K562 (cell line): Measurements from ENCODE around the gene CORIN. TPM values are rescaled to one million over a fixed set of nuclear protein-coding genes. Genes with fewer than 3 reads are reported as not detected.

ENCODE experiments used
- ATAC-seq: fragments of 200-7000 bp; cut with Tn5 transposase; 3 replicates; pipeline ENCODE4 v1.9.1; 2020; ENCODE audit warnings: moderate library complexity
- BruUV-seq: library from RNA; stranded (reverse); fragments of 400-500 nt; replicated peaks from 2 replicates; lab custom pipeline; 2021; lab: Mats Ljungman, UMichigan
- CTCF ChIA-PET: fragments of 300-600 bp; formaldehyde crosslinking; extraction: SDS; loops from one replicate; lab custom pipeline; 2021; ENCODE audit warnings: low intra/inter-chr PET ratio; lab: Yijun Ruan, JAX
- POLR2A ChIA-PET: fragments of 300-600, 350-650 bp; sonication (Branson Sonifier 250); formaldehyde crosslinking; extraction: SDS; loops from one replicate; lab custom pipeline; 2021; ENCODE audit warnings: antibody characterized with exemption, inconsistent platforms; lab: Yijun Ruan, JAX
- DNase-seq, 4 experiments: peaks; one replicate each; pipeline versions ENCODE4 v3.0.0 to v3.0.0-alpha.2; 2011 to 2018; ENCODE audit warnings: low spot score in 3 of 4, mixed read lengths in 3 of 4; ENCODE audit errors: extremely low read depth in 1 of 4
- FAIRE-seq: peaks from 2 replicates; lab custom pipeline; 2011; peaks lifted over from hg19 to GRCh38; lab: Jason Lieb, UNC
- H2AFZ ChIP-seq: 2 replicates; pipeline ENCODE4 v1.6.0; 2011; ENCODE audit warnings: low read depth, low read length, control low read depth, inconsistent platforms
- H3K27ac ChIP-seq: fragments of 200-600 bp; 3 replicates; pipeline ENCODE4 v1.8.0; 2011; ENCODE audit warnings: low read depth, mild to moderate bottlenecking, control low read depth, inconsistent platforms, low read length, moderate library complexity, mixed read lengths; ENCODE audit errors: extremely low read depth
- H3K27me3 ChIP-seq, 2 experiments: fragments of 300-600 bp in 1 of 2; 2 replicates in 1 of 2; 3 replicates in 1 of 2; pipeline versions ENCODE4 v1.6.0 to v1.8.0; 2011; ENCODE audit warnings: inconsistent platforms in 2 of 2, low read length in 2 of 2, mild to moderate bottlenecking in 1 of 2, mixed read lengths in 1 of 2, moderate library complexity in 1 of 2; ENCODE audit not compliant: control insufficient read depth in 2 of 2, insufficient read depth in 2 of 2
- H3K36me3 ChIP-seq: fragments of 300-600 bp; 3 replicates; pipeline ENCODE4 v1.8.0; 2011; ENCODE audit warnings: mild to moderate bottlenecking, low read length, inconsistent platforms; ENCODE audit not compliant: control insufficient read depth, insufficient read depth
- H3K4me1 ChIP-seq, 2 experiments: fragments of 200-600 bp in 1 of 2; replicated peaks in 1 of 2; 2 replicates in 1 of 2; 3 replicates in 1 of 2; pipeline versions ENCODE4 v1.5.1 to v1.8.0; 2011; ENCODE audit warnings: inconsistent platforms in 2 of 2, low read length in 2 of 2, mild to moderate bottlenecking in 1 of 2, mixed read lengths in 1 of 2, moderate library complexity in 1 of 2; ENCODE audit not compliant: control insufficient read depth in 2 of 2, insufficient read depth in 2 of 2
- H3K4me2 ChIP-seq: 2 replicates; pipeline ENCODE4 v1.6.1; 2011; ENCODE audit warnings: low read length, control low read depth, inconsistent platforms, mixed read lengths; ENCODE audit not compliant: insufficient read depth
- H3K4me3 ChIP-seq: fragments of 200-600 bp; sonication (generic), shearing (Covaris generic); 2 replicates; pipeline ENCODE4 v1.5.1; 2016; ENCODE audit warnings: control low read depth, inconsistent platforms
- H3K79me2 ChIP-seq: fragments of 200-600 bp; 3 replicates; pipeline ENCODE4 v1.8.0; 2011; ENCODE audit warnings: low read length, inconsistent platforms; ENCODE audit not compliant: control insufficient read depth, insufficient read depth
- H3K9ac ChIP-seq, 2 experiments: 2 replicates each; pipeline versions ENCODE4 v1.6.0 to v1.6.1; 2011; ENCODE audit warnings: low read depth in 2 of 2, low read length in 2 of 2, control low read depth in 1 of 2, inconsistent platforms in 1 of 2, mild to moderate bottlenecking in 1 of 2, mixed read lengths in 1 of 2; ENCODE audit not compliant: insufficient read depth in 1 of 2
- H3K9me1 ChIP-seq: one replicate; pipeline ENCODE4 v1.6.0; 2011; ENCODE audit warnings: inconsistent platforms, mild to moderate bottlenecking, low read length, moderate library complexity; ENCODE audit not compliant: control insufficient read depth, insufficient read depth
- H3K9me3 ChIP-seq: replicated peaks from 2 replicates; pipeline ENCODE4 v1.5.1; 2011; ENCODE audit warnings: low read depth, low read length, inconsistent platforms; ENCODE audit not compliant: control insufficient read depth, insufficient read depth
- H4K20me1 ChIP-seq: replicated peaks from 2 replicates; pipeline ENCODE4 v1.6.1; 2011; ENCODE audit warnings: low read length, inconsistent platforms, mixed read lengths; ENCODE audit not compliant: control insufficient read depth, insufficient read depth
- MCM2 ChIP-seq: fragments of 450-650 bp; IDR thresholded peaks from 2 replicates; pipeline ENCODE4 v1.6.1; 2017; ENCODE audit warnings: low read depth, mild to moderate bottlenecking
- MIER1 ChIP-seq: fragments of 450-650 bp; IDR thresholded peaks from 2 replicates; pipeline ENCODE4 v1.6.1; 2016; ENCODE audit warnings: antibody characterized with exemption, mild to moderate bottlenecking, low read depth
- RAD21 ChIP-seq, 2 experiments: fragments of 250-450 bp in 1 of 2; fragments of 450-650 bp in 1 of 2; sonication (Bioruptor Pico) in 1 of 2; formaldehyde crosslinking in 1 of 2; IDR thresholded peaks in 1 of 2; conservative IDR thresholded peaks in 1 of 2; 2 replicates each; pipeline versions ENCODE4 v1.4.0 to v1.8.0; 2020 to 2022; ENCODE audit warnings: mild to moderate bottlenecking in 2 of 2, moderate library complexity in 1 of 2
- SMC3 ChIP-seq: conservative IDR thresholded peaks from 2 replicates; pipeline ENCODE4 v1.6.1; 2011; ENCODE audit warnings: low read depth, low read length, improper control_type of control experiment; ENCODE audit not compliant: insufficient read depth
- THRB ChIP-seq: fragments of 450-650 bp; formaldehyde crosslinking; conservative IDR thresholded peaks from 2 replicates; pipeline ENCODE4 v1.4.0; 2022; ENCODE audit warnings: mild to moderate bottlenecking, missing genetic modification characterization
- ZNF212 ChIP-seq: fragments of 450-650 bp; formaldehyde crosslinking; IDR thresholded peaks from 2 replicates; pipeline ENCODE4 v1.4.0; 2020; ENCODE audit warnings: mild to moderate bottlenecking
- ZNF3 ChIP-seq: fragments of 250-450 bp; sonication (Bioruptor Pico); IDR thresholded peaks from 2 replicates; pipeline ENCODE4 v1.5.0; 2021; ENCODE audit warnings: mild to moderate bottlenecking, moderate library complexity
- ZNF347 ChIP-seq: fragments of 450-650 bp; formaldehyde crosslinking; IDR thresholded peaks from 2 replicates; pipeline ENCODE4 v1.4.0; 2020; ENCODE audit warnings: low read depth, mild to moderate bottlenecking, moderate library complexity
- WGBS: fragments of 100-300 bp; shearing (Covaris generic); methylation state at CpG from one replicate; pipeline ENCODE4 v1.1.6; 2016; ENCODE audit warnings: low coverage, mixed read lengths; ENCODE audit not compliant: insufficient coverage; ENCODE audit errors: missing lambda C conversion rate; 5-methylcytosine and 5-hydroxymethylcytosine counted together
- in situ Hi-C: fragments of 300-500 bp; cut with MboI; formaldehyde crosslinking; loops from 4 replicates; pipeline ENCODE4 v1.15.0; 2018; ENCODE audit warnings: inconsistent platforms, mixed read lengths
- intact Hi-C: fragments of 100-400 bp; cut with micrococcal nuclease; formaldehyde crosslinking; loops from 2 replicates; pipeline ENCODE4 v1.14.2; 2022
- polyA plus RNA-seq, 8 experiments: library from polyadenylated mRNA; depleted of rRNA in 4 of 8; stranded (reverse) in 5 of 8; unstranded in 3 of 8; fragments of >200 nt; fragmentation: Nextera tagmentation in 2 of 8; fragmentation: Illumina TruSeq in 1 of 8; extraction: Ambion mirVana in 2 of 8; extraction: Trizol in 1 of 8; gene quantifications; 2 replicates each; pipeline versions ENCODE4 v1.2.1 to v1.2.3, GENCODE V29; 2011 to 2014; ENCODE audit warnings: inconsistent platforms in 1 of 8, missing spikeins in 1 of 8
- total RNA-seq, 7 experiments: library from RNA; depleted of rRNA in 6 of 7; stranded (reverse); fragments of >200 nt in 6 of 7; fragmentation: Illumina TruSeq in 2 of 7; extraction: Trizol in 2 of 7; gene quantifications; 2 replicates each; pipeline versions ENCODE4 v1.2.1 to v1.2.3, GENCODE V29; 2011 to 2021; ENCODE audit warnings: low replicate concordance in 1 of 7
- TF ChIP-seq, protein P1 (sequence below), 3 experiments: IDR thresholded peaks in 2 of 3; conservative IDR thresholded peaks in 1 of 3; 2 replicates each; pipeline ENCODE4 v1.5.1; 2011 to 2012; ENCODE audit warnings: low read length in 3 of 3, mild to moderate bottlenecking in 3 of 3, control low read depth in 2 of 3, improper control_type of control experiment in 1 of 3, inconsistent platforms in 1 of 3, low read depth in 1 of 3, mixed read lengths in 1 of 3, moderate library complexity in 1 of 3; ENCODE audit not compliant: insufficient read depth in 2 of 3

The CORIN gene
- total and polyA plus RNA-seq, 9 of the 15 experiments (the other 6 are each of a cell fraction or from before 2014, with no cell fraction given): 0.04 to 0.31 (median 0.08) TPM; not detected in 4

DNA sequence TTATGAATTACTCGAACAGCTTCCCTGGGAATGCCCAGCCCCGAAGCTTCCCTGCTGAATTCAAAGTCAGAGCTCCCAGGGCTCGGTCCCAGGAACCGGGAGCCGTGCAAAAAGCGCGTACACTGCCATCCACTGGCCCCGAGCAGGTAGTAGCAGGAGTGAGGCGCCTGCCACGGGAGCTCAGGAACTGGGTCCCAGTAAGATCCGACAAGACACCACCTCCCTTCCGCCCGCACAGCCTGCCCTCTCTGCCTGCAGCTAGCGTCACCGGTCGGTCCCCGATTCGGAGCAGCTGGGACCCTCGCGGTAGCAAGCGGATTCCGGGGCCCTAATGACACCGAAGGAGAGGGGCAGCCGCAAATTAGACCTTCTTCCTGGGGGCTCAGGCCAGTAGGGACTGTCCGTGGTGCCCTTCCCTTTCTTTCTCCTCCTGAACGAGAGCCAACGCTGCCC lies 1.2 kb downstream of the CORIN start:
- Histone ChIP-seq H3K4me3 (no peak overlapping the region), H3K9me3 (no peaks in the 10 kb centered on the region), H3K79me2 (no peaks in the 10 kb centered on the region), H3K27me3 (no peaks in the 10 kb centered on the region), H3K4me2 (no peak overlapping the region), H4K20me1 (no peaks in the 10 kb centered on the region), H3K4me1 (peaks cover 0 to 13% of the 10 kb centered on the region in 2 experiments; a peak in 2 of 5 replicates), H3K9ac (no peak overlapping the region; a peak in 1 of 4 replicates), H3K9me1 (no peaks in the 10 kb centered on the region), H3K36me3 (peaks cover under 1% of the 10 kb centered on the region; the same call in 1 of the 3 replicates), H3K27ac (no peak overlapping the region), H2AFZ (no peak overlapping the region)
- intact Hi-C loops: loop anchor here (1.0 kb wide), 1 partner anchor 132 kb away; no protein-coding TSS in a partner anchor
- DNase-seq (peak; percentile 14 to 52 (median 34)), FAIRE-seq (no peak), ATAC-seq (peak; percentile 97)
- no TSS peak for BruUV-seq
- in situ Hi-C loops: no loop called here
- no peak for TF ChIP-seq ZNF212 (CRISPR knock-in tag)
- TF ChIP-seq, protein P1, sequence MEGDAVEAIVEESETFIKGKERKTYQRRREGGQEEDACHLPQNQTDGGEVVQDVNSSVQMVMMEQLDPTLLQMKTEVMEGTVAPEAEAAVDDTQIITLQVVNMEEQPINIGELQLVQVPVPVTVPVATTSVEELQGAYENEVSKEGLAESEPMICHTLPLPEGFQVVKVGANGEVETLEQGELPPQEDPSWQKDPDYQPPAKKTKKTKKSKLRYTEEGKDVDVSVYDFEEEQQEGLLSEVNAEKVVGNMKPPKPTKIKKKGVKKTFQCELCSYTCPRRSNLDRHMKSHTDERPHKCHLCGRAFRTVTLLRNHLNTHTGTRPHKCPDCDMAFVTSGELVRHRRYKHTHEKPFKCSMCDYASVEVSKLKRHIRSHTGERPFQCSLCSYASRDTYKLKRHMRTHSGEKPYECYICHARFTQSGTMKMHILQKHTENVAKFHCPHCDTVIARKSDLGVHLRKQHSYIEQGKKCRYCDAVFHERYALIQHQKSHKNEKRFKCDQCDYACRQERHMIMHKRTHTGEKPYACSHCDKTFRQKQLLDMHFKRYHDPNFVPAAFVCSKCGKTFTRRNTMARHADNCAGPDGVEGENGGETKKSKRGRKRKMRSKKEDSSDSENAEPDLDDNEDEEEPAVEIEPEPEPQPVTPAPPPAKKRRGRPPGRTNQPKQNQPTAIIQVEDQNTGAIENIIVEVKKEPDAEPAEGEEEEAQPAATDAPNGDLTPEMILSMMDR (IDR thresholded peaks at IDR 0.05 in 2 of 3, conservative IDR thresholded peaks at IDR 0.05 in 1 of 3; ENCODE audit: insufficient read depth in 2 of 3, low read depth in 1 of 3, low read length in 3 of 3): peak; percentile 57 to 69 (median 60)
- TF ChIP-seq ZNF3 (CRISPR knock-in tag): no peak
- TF ChIP-seq RAD21 (CRISPR knock-in tag; conservative IDR thresholded peaks at IDR 0.05 in 1 of 2, IDR thresholded peaks at IDR 0.05 in 1 of 2): peak in 1 of 2 experiments; percentile 52; a peak in 2 of 4 replicates
- TF ChIP-seq THRB (CRISPR knock-in tag): no peak
- TF ChIP-seq SMC3: 0 out of 2 replicates have a peak, but pooled peaks have one; percentile 14
- no peak for TF ChIP-seq MIER1
- TF ChIP-seq MCM2: no peak
- no peak for TF ChIP-seq ZNF347
- ChIA-PET CTCF (interaction anchor here (0.9 kb wide), 1 partner anchor 97 kb away, joined by 4 read pairs; no protein-coding TSS in a partner anchor), POLR2A (interaction anchor here (0.7 to 1.1 kb wide), 2 partner anchors 9 to 87 kb away, joined by 3 to 4 read pairs; no protein-coding TSS in a partner anchor)
- WGBS: 17% methylated on average over 25 of the region's 27 CpGs
